SIG-M5 treated with dmso at 0.1 percent for 504 hours (cell line): ENCODE measurements around the gene DHRS3.

Experiments used
- DNase-seq: peaks from one replicate; lab custom pipeline; 2025; ENCODE audit not compliant: unreplicated experiment; lab: John Stamatoyannopoulos, UW

Gene DHRS3

GRCh38 chr1:12555411-12556367 lies 62.3 kb downstream of the DHRS3 start:
- no peak for DNase-seq

- no peak for DNase-seq
Measured at GRCh38 chr1:12554521-12555305, 63.3 kb downstream of the DHRS3 start.

GRCh38 chr1:12553963-12554362 lies 64.0 kb downstream of the DHRS3 start:
- no peak for DNase-seq

GRCh38 chr1:12552951-12553921 lies 64.8 kb downstream of the DHRS3 start:
- no peak for DNase-seq

GRCh38 chr1:12552111-12552888 lies 65.7 kb downstream of the DHRS3 start:
- DNase-seq, result no peak

DNA sequence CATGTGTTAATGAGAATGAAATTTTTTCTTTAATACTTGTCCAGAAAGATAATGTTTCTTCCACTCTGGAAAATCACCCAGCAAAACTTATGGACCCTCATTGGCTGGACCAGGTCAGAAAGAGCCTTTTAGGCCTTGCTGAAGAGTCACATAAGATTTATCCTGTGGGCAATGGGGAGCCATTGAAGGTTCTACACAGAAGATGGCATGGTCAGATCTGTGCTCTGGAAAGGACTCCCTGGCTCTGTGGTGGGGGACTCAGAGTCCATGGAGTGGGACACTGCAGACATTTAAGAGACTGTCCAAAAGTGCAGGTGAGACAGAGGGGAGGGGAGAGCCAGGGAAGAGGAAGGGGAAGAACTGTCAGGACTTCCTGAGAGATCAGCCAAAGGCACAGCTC lies 66.4 kb downstream of the DHRS3 start:
- no peak for DNase-seq

DNA sequence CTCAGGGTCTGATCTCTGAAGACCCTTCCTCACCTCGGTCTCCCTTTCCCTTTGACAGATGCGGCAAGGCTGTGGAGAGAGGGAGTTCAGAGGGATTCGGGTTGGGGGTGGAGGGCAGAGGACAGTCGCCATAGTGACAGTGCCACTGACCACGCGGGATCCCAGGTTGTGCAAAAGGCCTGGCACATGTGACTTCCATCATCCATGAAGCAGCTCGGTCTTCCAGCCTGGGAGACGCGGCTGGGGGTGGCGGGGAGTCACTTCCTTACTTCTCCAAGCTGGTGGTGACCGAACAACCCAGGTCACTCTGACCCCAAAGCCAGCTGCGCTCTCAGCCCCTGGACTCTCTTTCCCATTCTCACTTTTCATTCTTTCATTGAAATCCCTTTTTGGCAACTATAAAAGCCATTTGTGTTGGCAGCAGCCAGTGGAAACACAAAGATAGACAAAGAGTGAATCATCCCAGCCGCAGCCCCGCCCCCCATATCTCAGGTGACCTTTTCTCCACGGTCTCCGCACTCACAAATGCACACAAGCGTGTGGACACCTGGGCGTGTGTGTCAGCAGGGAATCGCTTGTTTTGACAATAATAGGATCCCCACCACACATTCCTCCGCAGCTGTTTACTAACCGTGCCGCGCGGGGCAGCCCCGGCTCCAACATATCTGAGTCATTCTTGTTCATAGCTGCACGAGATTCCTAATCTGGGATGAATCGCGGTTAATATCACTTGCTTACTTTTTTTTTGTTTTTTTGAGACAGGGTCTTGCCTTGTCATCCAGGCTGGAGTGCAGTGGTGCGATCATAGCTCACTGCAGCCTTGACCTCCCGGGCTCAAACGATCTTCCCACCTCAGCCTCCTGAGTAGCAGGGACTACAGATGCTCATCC lies 68.3 kb downstream of the DHRS3 start:
- DNase-seq, result no peak

GRCh38 chr1:12548973-12549459 lies 69.0 kb downstream of the DHRS3 start:
- no peak for DNase-seq

GRCh38 chr1:12548279-12548972 lies 69.6 kb downstream of the DHRS3 start:
- no peak for DNase-seq

GRCh38 chr1:12547586-12548225 lies 70.3 kb downstream of the DHRS3 start:
- DNase-seq, result no peak

DNA sequence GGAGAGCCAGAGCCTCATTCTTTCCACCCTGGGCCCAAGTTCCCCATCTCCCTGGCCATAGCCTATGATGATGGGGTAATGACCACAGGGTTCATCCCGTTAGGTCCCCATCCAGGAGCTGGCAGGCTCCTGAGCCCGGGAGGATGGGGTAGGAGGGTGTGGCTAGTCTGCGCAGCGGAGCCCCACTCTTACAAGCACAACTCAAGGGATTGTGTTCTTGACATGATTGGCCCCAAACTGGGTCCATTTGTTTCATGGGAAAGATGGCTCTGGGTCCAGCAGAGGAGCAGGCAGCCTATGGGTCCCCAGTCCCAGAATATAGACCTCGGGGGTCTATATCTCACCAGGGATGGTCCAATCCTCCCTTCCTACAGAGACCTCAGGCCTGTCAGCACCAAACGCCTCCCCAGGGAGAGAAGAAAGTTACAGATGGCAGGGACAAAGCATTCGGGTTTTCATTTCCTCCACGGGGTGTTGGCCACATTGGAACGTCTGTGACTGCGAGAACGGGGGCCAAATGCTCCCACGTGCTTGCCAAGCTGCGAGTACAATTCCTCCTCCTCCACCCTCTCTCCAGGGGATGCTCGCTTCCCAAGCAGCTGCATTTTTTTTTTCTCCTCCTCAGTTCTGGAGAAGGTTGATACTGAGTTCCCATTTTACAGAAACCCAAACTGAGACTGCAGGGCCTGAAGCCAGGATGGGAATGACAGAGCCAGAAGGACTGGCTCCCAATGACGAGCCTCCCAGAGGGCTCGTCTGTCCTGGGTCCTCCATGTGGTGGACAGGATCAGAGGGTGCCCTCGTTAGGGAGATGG lies 71.0 kb downstream of the DHRS3 start:
- no peak for DNase-seq

- no peak for DNase-seq
Measured at GRCh38 chr1:12544992-12545391, 73.0 kb downstream of the DHRS3 start.

DNA sequence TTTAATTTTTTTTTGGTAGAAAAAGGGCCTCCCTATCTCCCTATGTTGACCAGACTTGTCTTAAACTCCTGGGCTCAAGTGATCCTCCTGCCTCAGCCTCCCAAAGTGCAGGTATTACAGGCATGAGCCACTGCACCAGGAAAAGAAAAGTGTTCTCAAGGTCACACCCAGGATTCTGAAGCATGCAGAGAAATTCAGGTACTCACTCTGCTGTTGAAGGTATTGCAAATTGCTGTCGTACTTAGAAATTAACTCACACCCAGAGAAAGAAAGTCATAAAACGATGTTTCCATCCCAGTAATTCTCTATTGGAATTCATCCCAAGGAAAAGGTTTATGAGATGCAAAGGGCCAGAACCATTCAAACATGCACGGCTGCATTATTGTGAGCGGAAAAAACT lies 73.7 kb downstream of the DHRS3 start:
- no peak for DNase-seq

DNA sequence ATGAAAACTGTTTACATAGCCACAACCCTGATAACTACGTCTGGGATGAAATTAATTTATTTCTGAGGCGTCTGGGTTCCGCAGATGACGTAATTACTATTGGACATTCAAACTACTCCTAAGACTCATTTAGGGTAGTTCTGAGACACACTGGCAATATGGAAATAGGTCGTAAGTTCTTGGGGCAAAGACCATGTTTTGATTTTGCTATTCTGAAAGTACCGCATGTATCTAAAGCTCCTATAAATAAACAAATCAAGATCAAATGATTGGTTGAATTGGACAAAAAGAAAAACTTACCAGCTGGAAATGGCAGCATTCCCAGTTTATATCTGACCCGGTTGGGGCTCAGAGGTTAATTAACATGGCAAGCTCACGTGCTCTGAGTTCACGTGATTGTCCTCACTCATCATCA lies 74.3 kb downstream of the DHRS3 start:
- no peak for DNase-seq

DNA sequence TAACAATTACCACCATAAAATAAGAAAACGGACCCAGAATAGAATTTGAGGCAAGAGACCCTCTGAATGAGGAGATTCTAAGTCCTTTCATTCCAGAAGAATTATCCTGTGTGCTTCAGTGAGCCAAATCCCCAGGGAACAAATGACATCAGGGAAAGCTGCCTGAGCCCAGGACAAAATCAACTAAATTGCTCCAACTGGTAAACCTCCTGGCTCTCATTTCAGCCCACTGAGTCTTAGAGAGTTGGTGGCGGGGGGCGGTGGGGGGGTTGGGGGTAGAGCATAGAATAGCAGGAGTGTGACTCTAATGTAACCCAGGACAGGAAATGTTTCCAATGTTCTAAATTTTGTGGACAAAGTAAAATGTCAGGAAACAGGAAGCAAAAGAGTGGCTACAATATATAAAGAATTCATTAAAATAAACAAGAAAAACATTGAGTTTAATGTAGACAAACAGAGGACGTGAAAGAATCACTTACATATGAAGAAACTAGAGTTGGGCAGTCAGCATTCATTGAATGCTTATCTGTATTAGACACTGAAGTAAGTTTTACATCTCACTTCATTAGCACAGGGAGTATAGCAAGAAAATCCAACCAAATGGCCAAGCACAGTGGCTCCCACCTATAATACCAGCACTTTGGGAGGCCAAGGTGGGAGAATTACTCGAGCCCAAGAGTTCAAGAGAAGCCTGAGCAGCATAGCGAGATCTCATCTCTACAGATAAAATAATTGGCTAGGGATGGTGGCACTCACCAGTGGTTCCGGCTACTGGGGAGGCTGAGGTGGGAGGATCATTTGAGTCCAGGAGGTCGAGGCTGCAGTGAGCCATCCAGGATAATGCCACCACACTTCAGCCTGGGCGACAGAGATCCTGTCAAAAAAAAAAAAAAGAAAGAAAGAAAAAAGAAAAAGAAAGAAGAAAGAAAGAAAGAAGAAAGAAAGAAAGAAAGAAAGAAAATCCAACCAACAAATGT lies 75.1 kb downstream of the DHRS3 start:
- DNase-seq, result no peak

- DNase-seq, result no peak
Measured at GRCh38 chr1:12542138-12542465, 75.9 kb downstream of the DHRS3 start.
